Measurements from ENCODE around the gene CELSR1.

Gene CELSR1

DNA sequence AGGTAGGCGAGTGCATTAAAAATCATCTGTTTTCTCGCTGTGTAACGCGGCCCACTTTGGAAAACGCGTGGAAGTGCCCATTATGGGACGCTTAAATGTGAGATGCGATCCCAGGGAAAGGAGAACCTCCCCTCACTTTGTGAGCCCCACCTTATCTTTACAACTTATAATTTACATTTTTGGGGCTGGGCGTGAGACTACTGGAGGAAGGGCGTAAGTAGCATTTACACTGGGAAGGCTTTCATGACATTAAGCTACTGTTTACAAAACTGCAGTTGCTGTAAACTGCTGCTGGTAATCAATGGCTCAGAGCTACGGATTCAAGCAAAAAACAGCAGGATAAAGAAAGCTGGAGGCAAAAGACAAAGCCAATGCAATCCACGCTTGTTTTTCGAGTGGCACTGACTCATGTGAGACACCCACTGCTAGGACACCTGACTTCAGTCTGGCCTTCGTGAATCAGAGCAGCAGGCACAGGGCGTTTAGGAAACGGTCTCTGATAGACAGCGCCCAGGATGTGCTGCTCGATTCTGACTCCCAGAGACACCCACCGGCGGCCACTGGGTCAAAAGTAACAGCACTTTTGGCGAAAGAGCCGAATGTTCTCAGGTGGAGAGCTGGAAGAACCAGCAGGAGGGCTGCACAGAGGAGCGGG is 123.6 kb downstream of the CELSR1 start:
- DNase-seq (ENCODE audit: extremely low read depth, low read depth): no peak
- TF ChIP-seq, protein P1, sequence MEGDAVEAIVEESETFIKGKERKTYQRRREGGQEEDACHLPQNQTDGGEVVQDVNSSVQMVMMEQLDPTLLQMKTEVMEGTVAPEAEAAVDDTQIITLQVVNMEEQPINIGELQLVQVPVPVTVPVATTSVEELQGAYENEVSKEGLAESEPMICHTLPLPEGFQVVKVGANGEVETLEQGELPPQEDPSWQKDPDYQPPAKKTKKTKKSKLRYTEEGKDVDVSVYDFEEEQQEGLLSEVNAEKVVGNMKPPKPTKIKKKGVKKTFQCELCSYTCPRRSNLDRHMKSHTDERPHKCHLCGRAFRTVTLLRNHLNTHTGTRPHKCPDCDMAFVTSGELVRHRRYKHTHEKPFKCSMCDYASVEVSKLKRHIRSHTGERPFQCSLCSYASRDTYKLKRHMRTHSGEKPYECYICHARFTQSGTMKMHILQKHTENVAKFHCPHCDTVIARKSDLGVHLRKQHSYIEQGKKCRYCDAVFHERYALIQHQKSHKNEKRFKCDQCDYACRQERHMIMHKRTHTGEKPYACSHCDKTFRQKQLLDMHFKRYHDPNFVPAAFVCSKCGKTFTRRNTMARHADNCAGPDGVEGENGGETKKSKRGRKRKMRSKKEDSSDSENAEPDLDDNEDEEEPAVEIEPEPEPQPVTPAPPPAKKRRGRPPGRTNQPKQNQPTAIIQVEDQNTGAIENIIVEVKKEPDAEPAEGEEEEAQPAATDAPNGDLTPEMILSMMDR (IDR thresholded peaks at IDR 0.05; ENCODE audit: low read depth, low read length, missing control alignments): no peak
- H3K4me3 ChIP-seq (replicated peaks; ENCODE audit: low read depth, low read length): no peak overlapping the region

DNA sequence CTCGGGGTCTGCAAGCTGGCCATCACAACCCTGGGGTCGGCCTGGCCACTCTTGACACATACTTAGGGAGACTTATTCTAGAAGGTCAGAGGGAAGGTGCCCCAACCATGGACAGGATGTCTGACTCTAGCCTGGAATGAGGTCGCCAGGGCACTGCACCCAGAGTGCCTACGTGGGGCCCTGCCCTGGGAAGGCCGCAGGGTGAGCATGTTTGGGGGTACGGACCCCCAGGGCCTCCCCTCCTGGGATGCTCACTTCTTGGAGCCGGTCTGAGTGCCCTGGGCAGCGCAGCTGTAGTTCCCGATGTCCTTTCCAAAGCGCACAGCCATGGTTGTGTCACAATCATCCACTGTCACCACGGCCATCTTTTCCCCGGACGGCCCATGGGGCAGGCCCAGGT is 126.1 kb downstream of the CELSR1 start:
- H3K4me3 ChIP-seq (replicated peaks; ENCODE audit: low read depth, low read length): no peak overlapping the region
- TF ChIP-seq, protein P1 (IDR thresholded peaks at IDR 0.05; ENCODE audit: low read depth, low read length, missing control alignments): no peak
- DNase-seq (ENCODE audit: extremely low read depth, low read depth): no peak

DNA sequence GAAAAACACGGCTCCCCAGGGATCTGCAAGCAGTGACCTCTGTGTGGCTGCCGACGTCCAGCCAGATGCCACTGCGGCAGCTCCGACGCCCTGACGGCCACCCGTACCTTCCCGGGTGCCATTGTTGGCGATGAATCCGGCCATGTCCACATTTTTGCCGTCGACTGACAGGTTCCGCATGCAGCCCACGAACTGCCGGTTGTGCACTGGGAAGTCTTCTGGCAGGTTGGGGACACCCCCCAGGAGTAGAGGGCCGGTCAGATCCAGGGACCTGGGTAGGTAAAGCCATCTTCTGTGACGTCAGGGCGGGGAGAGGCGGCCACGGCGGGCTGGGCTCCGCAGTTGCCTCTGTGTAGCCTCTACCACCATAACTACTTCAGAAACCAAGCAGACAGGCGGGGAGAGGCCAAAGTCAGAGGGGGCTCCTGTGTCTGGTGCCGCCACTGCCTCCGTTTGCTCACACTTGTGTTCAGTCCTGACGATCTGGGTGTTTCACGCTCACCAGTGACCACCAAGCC is 127.1 kb downstream of the CELSR1 start:
- DNase-seq (ENCODE audit: extremely low read depth, low read depth): no peak
- TF ChIP-seq, protein P1 (IDR thresholded peaks at IDR 0.05; ENCODE audit: low read depth, low read length, missing control alignments): no peak
- no peak overlapping the region for H3K4me3 ChIP-seq (replicated peaks; ENCODE audit: low read depth, low read length)

DNA sequence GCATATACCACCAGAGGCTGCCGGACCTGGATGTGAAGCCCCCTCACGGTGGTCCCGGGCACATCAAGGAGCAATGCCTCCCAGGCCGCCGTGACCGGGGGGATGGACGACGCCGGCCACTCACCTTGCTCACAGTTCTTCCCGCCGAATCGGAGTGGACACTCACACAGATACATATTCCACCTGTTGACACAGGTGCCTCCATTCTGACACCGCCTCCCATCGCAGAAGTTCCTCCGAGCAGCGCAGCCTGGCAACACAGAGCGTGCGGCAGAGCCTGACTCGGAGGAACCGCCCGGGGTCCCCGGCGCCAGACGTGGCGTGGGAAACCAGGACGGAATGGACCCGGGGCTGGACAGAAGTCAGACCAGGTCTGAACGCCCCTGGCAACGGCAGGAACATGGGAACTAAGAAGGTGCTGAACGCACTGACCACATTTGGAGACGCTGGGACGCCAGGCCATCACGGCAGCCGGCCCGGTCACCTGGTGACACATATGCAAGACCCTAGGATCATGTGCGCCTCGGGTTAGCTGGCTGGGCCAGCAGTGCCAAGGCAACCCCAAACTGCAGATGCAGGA is 127.7 kb downstream of the CELSR1 start:
- H3K4me3 ChIP-seq (replicated peaks; ENCODE audit: low read depth, low read length): no peak overlapping the region
- TF ChIP-seq, protein P1 (IDR thresholded peaks at IDR 0.05; ENCODE audit: low read depth, low read length, missing control alignments): no peak

DNA sequence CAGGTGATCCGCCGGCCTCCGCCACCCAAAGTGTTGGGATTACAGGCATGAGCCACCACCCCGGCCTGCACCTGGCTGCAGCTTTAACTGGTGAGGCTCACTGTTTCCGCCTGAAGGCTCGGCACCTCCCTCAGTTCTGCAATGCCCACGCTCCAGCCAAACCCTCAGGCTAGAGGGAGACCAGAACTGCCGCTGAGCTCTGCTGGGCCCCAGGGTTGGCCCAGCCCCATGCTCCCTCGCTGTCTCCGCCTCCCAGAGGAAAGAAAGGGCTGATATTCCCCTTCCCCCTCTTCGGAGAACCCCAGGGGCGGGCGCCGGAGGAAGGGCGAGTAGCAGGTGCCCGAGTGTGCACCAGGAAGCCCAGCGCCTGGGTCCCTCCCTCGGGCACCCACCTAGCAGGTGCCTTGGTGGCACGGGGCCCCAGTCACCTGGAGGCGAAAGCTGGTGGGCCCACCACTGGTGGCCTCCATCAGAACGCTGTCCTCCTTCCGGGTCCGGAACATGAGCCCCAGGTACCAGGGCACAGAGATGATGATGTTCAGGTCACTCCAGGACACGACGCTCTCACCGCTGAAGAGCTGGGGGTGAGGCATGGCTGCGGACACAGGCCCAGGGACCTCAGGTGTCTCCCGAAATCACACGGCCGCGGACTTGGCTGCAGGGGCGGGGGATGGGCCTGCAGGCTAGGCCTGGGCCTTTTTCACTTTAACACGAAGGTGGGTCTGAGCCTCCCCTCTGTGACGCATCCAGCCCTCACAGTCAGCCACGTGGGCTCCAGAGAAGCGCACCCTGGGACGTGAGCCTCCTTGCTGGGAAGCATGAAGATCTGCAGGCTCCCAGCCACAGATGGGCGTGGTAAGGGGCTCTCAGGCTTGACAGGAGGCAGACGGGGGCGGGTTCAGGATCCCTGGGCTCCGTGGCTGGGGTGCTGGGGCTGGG is 128.6 kb downstream of the CELSR1 start:
- H3K4me3 ChIP-seq (replicated peaks; ENCODE audit: low read depth, low read length): no peak overlapping the region
- no peak for DNase-seq (ENCODE audit: extremely low read depth, low read depth)
- TF ChIP-seq, protein P1 (IDR thresholded peaks at IDR 0.05; ENCODE audit: low read depth, low read length, missing control alignments): no peak

More for the DNA sequence above, 127.7 kb downstream of the CELSR1 start:
- no peak for DNase-seq (ENCODE audit: extremely low read depth, low read depth)

DNA sequence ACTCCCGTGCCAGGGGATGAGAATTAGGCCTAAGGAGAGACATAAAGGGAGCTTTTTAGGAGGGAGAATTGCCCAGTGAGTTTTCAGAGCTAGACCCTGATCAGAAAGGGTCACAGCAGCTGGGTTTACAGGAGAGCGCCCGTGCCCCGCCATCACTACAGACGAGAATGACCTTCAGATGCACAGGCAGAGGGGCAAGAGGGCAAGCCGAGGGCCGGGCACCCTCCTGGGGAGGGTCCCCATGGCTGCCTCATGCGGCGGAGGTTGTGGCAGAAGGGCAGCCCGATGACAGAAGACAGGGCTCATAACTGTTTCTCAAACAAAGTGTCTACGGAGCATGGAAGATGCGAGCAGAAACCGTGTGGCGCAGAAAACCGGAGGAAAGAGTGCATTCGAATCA is 129.7 kb downstream of the CELSR1 start:
- no peak overlapping the region for H3K4me3 ChIP-seq (replicated peaks; ENCODE audit: low read depth, low read length)
- TF ChIP-seq, protein P1 (IDR thresholded peaks at IDR 0.05; ENCODE audit: low read depth, low read length, missing control alignments): no peak
- no peak for DNase-seq (ENCODE audit: extremely low read depth, low read depth)
